Activated CD8-positive, alpha-beta memory T cell treated with anti-CD3 and anti-CD28 coated beads for 36 hours (primary cell): ENCODE results near the gene RAP1GAP2. TPM values are rescaled to one million over a fixed set of nuclear protein-coding genes. Genes with fewer than 3 reads are reported as not detected.

ENCODE experiments used
- CTCF ChIA-PET: fragments of 350-600 bp; sonication (Branson Sonifier 250); formaldehyde crosslinking; loops from one replicate; lab custom pipeline; 2021; ENCODE audit warnings: antibody characterized with exemption; lab: Charles Lee
- POLR2A ChIA-PET: fragments of 350-600 bp; sonication (Branson Sonifier 250); formaldehyde crosslinking; loops from one replicate; lab custom pipeline; 2021; ENCODE audit warnings: antibody characterized with exemption; lab: Charles Lee
- total RNA-seq, 2 experiments: library from RNA; stranded (reverse); gene quantifications; one replicate each; pipeline ENCODE4 v1.2.3, GENCODE V29; 2021

Gene RAP1GAP2
- total RNA-seq, 2 experiments from 2014 or later, result 0.27 to 0.52 TPM

DNA sequence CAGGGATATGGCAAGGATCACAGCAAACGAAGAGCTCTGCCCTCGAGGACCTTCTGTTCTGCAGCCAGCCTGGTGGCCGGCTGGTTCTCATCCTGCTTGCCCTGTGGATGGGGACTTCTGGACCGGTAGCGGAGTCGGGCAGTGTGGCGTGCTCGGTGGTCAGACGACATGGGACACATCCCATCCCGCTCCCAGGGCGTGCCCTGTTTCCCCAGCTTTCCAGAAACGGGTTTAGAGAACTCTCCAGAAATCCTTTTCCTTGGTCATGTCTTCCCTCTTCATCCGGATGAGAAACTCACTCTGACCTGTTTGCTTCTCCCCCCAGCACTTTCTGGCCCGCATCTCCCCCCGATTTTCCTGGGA lies 151.3 kb downstream of the RAP1GAP2 start:
- ChIA-PET POLR2A (no interaction called here), CTCF (no interaction called here)

DNA sequence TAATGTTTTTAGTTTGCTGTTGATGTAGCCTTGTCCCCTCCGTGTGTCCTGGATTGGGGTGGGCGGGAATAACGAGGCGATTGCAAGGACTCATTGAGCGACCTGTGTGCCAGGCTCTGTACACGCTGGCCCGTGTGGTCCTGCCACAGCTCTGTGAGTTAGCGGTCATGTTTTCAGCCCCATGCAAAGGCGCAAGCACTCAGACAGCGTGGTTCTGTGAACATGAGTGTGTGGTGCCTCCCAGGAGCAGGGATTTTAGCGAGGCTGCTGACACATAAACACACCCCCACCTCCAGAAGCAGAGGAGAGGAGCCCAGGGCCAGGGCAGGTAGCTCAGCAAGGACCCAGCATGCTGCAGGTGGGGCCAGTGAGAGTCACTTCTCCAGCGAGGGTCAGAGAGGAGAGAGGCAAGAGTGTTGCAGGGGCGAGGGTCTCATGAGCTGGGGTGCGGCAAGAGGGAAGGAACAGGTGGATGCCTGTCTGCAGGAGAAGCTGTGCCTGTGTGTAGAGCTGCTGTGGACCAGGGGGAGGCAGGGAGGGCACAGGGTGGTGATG lies 151.8 kb downstream of the RAP1GAP2 start:
- POLR2A ChIA-PET, result no interaction called here
- CTCF ChIA-PET, result no interaction called here

DNA sequence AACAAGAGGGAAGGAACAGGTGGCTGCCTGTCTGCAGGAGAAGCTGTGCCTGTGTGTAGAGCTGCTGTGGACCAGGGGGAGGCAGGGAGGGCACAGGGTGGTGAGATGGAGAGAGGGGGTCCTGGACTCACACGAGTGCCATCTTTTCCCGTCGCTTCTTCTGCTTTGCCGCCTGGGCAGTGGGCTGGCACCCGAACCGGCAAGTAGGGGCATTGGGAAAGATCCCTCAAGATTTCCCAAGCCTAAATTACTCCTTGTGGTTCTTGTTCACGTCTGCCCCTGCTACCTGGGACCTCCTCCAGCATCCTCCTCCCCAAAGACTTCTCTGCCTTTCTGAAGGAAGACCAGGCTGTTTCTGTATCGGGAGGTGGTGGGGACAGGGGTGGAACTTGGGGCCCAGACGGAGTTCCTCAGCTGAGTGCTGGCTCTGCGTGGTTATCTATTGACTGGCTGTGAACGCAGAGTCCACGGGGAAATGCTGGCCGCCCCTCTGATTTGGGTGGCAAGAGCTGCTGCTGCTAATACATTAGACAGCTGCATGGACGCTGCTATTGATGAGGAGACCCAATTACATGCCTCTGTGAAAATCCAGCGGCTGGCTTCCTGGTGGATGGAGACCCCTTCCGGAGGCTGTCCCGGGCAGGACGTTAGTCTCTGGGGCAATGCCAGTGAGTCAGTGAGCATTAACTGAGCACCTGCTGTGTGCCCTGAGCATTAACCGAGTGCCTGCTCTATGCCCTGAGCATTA lies 152.7 kb downstream of the RAP1GAP2 start:
- ChIA-PET CTCF (no interaction called here), POLR2A (no interaction called here)

DNA sequence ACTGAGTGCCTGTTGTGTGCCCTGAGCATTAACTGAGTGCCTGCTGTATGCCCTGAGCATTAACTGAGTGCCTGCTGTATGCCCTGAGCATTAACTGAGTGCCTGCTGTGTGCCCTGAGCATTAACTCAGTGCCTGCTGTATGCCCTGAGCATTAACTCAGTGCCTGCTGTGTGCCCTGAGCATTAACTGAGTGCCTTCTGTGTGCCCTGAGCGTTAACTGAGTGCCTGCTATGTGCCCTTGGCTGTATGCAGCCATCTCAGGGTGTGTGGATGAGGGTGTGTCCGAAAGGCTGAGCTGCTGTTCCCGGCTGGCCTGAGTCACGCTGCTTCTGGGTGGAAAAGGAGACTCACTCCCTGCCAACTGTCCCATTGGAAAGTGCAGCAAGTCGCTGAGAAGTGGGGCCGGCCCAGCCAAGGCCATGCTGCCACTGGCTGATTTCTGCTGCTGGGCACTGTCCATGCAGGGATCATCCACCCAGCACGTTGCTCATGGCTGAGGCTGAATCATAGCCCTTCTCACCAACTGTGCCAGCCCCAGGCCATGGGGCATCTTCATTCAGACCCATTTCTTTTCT lies 153.3 kb downstream of the RAP1GAP2 start:
- CTCF ChIA-PET, result no interaction called here

DNA sequence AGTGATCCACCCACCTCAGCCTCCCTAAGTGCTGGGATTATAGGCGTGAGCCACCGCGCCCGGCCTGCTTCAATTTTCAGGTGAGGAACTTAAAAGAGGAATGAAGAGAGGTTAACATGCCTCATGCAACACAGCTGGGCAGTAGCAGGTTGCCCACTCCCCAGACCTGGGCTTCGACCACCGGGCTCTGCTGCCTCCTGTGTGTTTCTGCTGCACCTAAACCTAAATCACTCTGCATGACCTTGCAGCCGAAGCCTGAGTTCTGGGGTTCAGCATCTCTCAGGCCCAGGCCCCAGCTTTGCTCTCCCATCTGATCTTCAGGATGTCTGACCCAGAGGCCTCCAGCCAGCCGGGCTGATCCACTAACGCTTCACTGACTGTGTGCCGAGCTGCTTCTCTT lies 154.6 kb downstream of the RAP1GAP2 start:
- CTCF ChIA-PET, result no interaction called here
- POLR2A ChIA-PET, result no interaction called here

More for the DNA sequence above, 153.3 kb downstream of the RAP1GAP2 start:
- POLR2A ChIA-PET, result no interaction called here

DNA sequence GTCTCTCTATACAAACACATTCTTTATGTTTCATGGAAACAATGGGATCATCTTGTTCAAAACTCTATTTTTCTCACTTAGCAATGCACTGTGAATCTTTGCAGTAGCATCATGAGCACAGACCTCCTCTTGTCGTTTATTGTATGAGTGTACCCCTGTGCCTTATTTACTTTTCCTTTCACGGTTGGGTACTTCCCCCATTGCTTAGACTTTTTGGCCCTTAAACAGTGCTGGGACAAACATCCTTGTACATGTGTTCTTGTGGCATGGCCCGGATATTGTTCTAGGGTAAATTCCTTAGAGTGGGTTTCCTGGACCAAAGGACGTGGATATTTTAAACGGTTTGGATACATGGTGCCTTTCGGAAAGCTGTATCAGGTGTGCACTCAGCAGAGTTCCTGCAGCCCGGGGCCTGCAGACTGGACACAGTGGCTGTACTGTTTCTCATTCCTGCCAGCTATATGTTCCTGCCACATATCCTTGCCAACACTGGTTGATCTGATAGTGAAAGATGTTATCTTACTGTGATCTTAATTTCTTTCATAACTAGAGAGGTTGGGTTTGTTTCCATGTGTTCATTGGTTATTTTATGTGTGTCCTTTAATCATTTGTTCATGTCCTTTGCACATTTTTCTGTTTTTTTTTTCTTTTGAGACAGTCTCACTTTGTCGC lies 156.1 kb downstream of the RAP1GAP2 start:
- POLR2A ChIA-PET, result no interaction called here
- CTCF ChIA-PET, result no interaction called here

DNA sequence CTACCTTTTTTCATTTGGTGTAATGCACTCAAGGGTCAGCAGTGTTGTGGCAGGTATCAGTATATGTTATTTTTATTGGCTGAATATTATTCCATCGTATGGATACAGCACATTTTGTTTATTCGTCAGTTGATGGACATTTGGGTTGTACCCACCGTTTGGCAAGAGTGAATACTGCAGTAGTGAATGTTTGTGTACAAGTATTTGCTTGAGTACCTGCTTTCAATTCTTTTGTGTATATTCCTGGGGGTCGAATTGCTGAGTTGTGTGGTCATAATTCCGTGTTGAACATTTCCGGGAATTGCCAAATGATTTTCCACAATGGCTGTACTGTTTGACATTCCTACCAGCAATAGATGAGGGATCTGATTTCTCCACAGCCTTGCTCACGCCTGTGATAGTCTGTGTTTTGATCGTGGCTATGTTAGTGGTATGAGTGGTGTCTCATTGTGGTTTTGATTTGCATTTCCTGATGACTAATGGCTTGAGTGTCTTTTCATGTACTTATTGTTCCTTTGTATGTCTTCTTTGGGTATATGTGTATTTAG lies 158.7 kb downstream of the RAP1GAP2 start:
- ChIA-PET POLR2A (no interaction called here), CTCF (no interaction called here)

DNA sequence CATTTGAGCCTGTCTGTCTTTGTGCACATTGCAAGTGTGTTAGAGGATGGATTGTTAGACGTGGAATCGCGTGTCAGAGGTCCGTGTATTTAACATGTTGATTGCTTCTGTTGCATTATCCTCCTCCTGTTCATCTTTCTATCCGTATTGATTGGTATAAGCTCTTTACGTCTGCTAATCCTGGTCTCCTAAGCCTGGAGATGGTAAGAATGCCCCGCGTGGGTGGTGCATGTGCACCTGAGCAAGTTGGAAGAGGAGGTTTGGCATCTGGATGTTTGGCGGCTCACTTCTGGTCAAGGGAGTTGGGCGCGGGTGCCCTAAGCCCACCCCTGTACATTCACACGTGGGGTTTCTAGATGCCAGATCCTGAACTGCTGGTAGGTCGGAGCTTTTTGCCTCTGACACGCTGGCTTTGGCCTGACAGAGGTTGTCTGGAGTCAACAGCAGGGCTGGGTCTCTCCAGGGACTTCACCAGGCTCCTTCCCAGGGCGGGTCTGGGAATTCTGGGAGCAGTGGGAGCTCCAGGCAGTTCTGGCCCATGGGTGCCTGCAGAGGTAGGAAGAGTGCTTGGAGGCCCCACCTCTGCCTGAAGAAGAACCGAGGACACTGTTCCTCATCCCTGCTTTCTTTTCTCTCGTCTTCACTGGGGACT lies 159.8 kb downstream of the RAP1GAP2 start:
- POLR2A ChIA-PET, result interaction anchor here (0.6 kb wide), 1 partner anchor 103 kb away, joined by 9 read pairs; no protein-coding TSS in a partner anchor
- CTCF ChIA-PET, result interaction anchor here (0.6 kb wide), 2 partner anchors 14 to 129 kb away, joined by 3 to 4 read pairs; no protein-coding TSS in a partner anchor

DNA sequence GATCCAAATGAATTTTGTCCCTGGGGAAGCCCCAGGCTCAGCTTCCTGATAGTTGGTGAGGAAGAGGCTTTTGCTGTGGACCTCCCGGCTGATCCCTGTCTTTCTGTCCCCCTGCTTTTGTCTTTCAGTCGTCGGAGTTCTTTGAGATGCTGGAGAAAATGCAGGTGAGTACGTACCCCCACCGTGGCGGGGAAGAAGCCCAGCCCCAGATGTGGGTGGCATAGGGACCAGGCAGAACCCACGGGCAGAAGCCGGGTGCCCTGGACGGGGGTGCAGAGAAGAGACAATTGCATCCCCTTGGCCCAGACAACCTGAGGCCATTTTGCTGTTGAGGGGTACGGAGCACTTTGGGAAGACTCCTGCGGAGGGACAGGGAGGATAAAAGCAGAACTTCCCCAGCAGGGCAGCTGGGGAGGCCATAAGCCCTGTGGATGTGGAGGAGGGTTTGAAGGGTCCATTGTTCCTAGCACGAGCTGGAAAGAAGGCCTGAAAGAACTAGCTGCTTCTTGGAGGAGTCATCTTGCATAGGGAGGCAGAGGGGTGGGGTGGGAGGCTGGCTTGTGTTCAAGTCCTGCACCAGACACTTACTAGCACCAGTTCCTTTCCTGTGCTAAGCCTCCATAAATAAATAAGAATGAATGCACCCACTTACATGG lies 161.5 kb downstream of the RAP1GAP2 start:
- POLR2A ChIA-PET, result no interaction called here
- CTCF ChIA-PET, result no interaction called here

DNA sequence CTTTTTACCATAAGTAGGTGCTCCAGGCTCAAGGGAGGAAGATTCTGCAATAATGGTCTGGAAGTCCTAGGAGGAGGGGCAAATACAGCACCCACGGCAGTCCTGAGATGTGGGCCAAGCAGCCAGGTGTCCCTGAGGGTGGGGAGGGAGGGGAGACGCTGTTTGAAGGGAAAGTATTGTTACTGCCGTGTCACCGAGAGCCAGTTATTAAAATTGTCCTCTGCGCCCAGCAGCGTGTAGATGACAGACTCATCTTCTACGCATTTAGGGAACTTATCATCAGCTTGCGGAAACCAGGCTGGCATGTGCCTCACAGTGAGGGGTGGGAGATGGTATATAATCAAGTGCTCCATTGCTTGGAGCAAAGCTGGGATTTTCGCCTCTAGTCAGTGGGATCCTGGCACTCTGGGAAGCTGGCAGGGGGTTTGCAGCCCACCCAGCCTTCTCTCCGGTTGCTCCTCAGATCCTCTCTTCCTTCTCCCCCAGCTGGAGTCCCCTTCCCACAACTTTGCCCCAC lies 162.5 kb downstream of the RAP1GAP2 start:
- POLR2A ChIA-PET, result no interaction called here
- CTCF ChIA-PET, result no interaction called here

DNA sequence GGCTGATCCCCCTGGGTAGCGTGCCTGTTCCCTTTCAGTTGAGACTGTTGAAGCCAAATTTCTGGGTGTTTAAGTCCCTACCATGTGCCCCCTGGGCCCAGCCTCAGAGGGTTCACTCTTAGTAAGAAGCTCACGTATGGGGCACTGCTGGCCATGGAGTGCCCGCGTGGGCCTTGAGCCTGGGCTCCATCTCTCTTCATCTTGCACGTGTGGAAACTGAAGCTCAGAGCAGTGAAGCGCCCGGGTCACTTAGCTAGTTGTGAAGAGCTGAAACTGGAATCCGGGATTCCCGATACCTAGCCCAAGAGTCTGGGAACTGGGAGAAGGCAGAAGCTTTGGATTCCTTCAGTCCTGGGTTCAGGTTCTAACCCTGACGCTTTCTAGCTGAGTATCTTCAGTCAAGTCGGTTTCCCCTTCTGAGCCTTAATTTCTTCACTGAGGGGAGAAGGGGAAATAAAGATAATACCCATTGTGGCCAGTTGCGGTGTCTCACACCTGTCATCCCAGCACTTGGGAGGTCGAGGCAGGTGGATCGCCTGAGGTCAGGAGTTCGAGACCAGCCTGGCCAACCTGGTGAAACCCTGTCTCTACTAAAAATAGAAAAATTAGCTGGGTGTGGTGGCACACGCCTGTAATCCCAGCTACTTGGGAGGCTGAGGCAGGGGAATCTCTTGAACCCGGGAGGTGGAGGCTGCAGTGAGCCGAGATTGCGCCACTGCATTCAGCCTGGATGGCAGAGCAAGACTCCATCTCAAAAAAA lies 163.3 kb downstream of the RAP1GAP2 start:
- CTCF ChIA-PET, result interaction anchor here (0.7 kb wide), 1 partner anchor 14 kb away, joined by 4 read pairs; no protein-coding TSS in a partner anchor
- POLR2A ChIA-PET, result no interaction called here

DNA sequence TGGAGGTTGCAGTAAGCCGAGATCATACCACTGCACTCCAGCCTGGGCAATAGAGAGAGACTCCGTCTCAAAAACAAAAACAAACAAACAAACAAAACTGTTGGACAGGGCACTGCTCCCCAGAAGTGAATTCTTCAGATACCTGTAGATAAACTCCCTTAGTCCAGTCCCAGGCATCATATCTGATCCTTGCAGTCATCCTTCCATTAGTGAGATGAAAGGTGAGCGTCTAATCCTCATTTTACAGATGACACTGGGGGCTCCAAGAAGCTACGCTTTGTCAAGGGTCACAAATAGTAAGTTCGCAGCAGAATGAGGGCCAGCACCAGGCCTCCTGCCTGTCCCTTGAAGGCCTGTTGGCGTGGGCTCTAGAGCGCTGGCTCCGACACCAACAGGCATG lies 165.2 kb downstream of the RAP1GAP2 start:
- POLR2A ChIA-PET, result no interaction called here
- CTCF ChIA-PET, result interaction anchor here (0.6 to 0.8 kb wide), 2 partner anchors 17 to 52 kb away, joined by 4 to 5 read pairs; no protein-coding TSS in a partner anchor

DNA sequence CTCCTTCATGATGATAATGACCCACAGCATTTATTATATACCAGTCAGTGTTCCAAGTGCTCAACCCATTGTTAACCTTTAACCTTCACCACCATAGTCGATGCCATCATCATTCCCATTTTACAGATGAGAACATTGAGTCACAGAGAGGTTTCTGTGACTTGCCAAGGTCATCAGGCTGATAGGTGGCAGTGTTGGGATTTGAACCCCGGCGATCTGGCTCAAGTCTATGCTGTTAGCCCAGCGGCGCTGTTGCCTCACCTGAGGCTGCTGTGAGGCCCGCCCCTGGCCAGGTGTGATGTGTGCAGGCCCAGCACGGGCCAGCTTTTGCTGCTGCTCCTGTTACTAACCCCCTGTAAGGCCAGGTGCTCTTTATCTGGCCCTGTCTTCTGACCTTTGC lies 166.0 kb downstream of the RAP1GAP2 start:
- CTCF ChIA-PET, result interaction anchor here (0.8 kb wide), 1 partner anchor 17 kb away, joined by 5 read pairs; no protein-coding TSS in a partner anchor

DNA sequence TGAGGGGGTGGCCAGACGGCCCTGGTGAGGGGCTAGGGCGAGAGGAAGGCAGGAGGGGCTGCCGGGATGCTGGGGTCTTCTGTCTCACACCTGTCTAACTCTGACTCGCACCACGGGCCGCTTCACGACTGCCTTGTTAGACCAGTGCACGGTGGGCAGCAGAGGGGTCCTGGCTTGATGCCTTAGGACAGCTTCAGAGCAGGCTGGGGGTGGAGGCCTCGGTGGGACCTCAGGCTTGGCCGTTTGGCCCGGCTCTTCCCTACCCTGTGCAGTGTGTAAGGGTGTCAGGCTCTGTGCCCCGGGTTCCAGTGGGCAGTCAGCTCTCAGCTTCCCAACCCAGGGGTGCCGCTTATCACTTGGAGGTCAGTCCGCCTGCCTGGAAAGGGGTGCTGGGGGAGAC lies 166.5 kb downstream of the RAP1GAP2 start:
- ChIA-PET CTCF (interaction anchor here (1.1 kb wide), 1 partner anchor 114 kb away, joined by 3 read pairs; no protein-coding TSS in a partner anchor), POLR2A (no interaction called here)

More for the DNA sequence above, 166.0 kb downstream of the RAP1GAP2 start:
- POLR2A ChIA-PET, result no interaction called here

DNA sequence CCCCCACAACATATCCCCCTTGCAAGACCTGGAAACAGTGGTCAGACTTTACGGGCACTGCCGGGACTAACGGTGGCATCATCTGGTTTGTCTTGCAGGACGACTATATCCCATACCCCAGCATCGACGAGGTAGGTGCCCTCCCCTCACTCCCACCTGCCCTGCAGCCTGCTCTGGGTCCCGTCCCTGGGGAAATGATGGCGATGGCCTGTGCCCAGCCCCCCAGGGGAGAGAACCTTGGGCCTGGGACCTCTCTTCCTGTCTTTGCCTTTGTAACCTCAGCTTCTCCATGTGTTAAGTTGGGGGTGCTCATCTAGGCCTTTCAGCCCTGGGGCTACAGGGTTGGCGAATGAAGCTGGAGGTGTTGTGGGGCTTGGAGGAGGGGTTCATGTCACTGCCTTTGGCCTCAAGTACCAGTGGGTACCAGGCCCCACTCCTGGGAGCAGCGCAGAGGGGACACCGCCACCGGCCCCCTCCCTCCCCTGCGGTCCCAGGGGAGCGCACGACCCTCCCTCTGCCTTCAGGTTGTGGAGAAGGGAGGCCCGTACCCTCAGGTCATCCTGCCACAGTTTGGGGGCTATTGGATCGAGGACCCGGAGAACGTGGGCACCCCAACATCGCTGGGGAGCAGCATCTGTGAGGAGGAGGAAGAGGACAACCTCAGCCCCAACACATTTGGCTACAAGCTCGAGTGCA lies 167.2 kb downstream of the RAP1GAP2 start:
- ChIA-PET CTCF (interaction anchor here (1.1 kb wide), 1 partner anchor 114 kb away, joined by 3 read pairs; no protein-coding TSS in a partner anchor), POLR2A (no interaction called here)

DNA sequence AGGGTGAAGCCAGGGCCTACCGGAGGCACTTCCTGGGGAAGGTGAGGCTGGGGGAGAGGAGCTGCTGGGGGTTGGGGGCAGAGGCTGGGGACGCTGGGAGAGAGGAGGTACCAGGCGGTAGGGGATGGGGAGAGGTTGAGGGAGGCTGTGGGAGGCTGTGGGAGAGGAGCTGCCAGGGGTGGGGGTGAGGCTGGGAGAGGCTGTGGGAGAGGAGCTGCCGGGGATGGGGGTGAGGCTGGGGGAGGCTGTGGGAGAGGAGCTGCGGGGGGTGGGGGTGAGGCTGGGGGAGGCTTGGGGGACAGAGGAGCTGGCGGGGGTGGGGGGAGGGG lies 167.8 kb downstream of the RAP1GAP2 start:
- POLR2A ChIA-PET, result no interaction called here

DNA sequence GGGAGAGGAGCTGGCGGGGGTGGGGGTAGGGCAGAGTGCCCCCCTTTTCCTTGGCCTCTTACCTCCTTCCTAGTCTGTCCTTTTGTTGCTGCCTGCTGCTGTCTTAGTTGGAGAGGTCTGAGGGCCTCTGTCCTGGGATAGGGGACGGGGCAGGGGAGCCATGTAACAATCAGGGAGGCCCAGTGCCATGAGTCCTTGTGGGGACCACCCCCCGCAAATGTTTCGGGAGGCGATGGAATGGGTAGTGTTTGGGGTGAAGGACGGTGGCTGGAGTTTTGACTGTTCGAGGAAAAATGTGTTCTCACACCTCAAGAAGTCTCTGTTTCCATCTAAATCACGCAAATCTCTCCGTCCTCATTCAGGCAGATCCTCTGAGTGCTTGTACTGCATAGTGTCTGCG lies 168.1 kb downstream of the RAP1GAP2 start:
- ChIA-PET POLR2A (no interaction called here), CTCF (no interaction called here)

More for the DNA sequence above, 167.8 kb downstream of the RAP1GAP2 start:
- CTCF ChIA-PET, result no interaction called here
